HG02840 (cell line): ENCODE data around the gene ARL13B.
"Not testable (repeated sequence)": the region's sequence is repeated elsewhere in the genome, so short reads cannot be mapped to it uniquely, and the experiment has no call there.

Experiments used
- ATAC-seq: cut with Tn5 transposase; IDR thresholded peaks from one replicate; pipeline ENCODE4 v1.9.1; 2021; ENCODE audit warnings: mild to moderate bottlenecking, moderate library complexity, moderate number of reproducible peaks; ENCODE audit not compliant: unreplicated experiment, low FRiP score

Gene ARL13B

GRCh38 chr3:93979850-93980676 is at the start of gene ARL13B:
Gene ARL13B, plus strand, starts transcription at chr3:93980155. Its CDS starts 269 bp downstream, at chr3:93980424.
- peak; percentile 100 for ATAC-seq

GRCh38 chr3:93931597-93932229 is 48.2 kb upstream of the ARL13B start:
- no peak for ATAC-seq

GRCh38 chr3:93934366-93935046 is 45.4 kb upstream of the ARL13B start:
- no peak for ATAC-seq

- no peak for ATAC-seq
Measured at GRCh38 chr3:93936549-93936948, 43.4 kb upstream of the ARL13B start.

GRCh38 chr3:93937485-93937884 is 42.5 kb upstream of the ARL13B start:
- ATAC-seq = not testable (repeated sequence)

- ATAC-seq = not testable (repeated sequence)
Measured at GRCh38 chr3:93949958-93950357, 30.0 kb upstream of the ARL13B start.

- ATAC-seq = no peak
Measured at GRCh38 chr3:93961026-93961425, 18.9 kb upstream of the ARL13B start.

- ATAC-seq = no peak
Measured at GRCh38 chr3:93961489-93961888, 18.5 kb upstream of the ARL13B start.

- no peak for ATAC-seq
Measured at GRCh38 chr3:93962798-93963197, 17.2 kb upstream of the ARL13B start.

GRCh38 chr3:93965106-93965505 is 14.8 kb upstream of the ARL13B start:
- ATAC-seq = not testable (repeated sequence)

GRCh38 chr3:93969443-93969842 is 10.5 kb upstream of the ARL13B start:
- no peak for ATAC-seq

GRCh38 chr3:93969997-93970396 is 10.0 kb upstream of the ARL13B start:
- ATAC-seq = no peak

- peak; percentile 79 for ATAC-seq
Measured at GRCh38 chr3:93973131-93974126, 6.5 kb upstream of the ARL13B start, which contains the start of gene PROS1. Gene PROS1, minus strand, starts transcription at chr3:93973896. Its CDS starts 147 bp downstream, at chr3:93973749.

- ATAC-seq = no peak
Measured at GRCh38 chr3:93981649-93982048, 1.7 kb downstream of the ARL13B start.

- no peak for ATAC-seq
Measured at GRCh38 chr3:93983408-93983807, 3.5 kb downstream of the ARL13B start.

- ATAC-seq = no peak
Measured at GRCh38 chr3:93984618-93985017, 4.7 kb downstream of the ARL13B start.

GRCh38 chr3:93988283-93988682 is 8.3 kb downstream of the ARL13B start:
- ATAC-seq = no peak

- ATAC-seq = no peak
Measured at GRCh38 chr3:93988764-93989163, 8.8 kb downstream of the ARL13B start.

- no peak for ATAC-seq
Measured at GRCh38 chr3:93989241-93989640, 9.3 kb downstream of the ARL13B start.

GRCh38 chr3:93991631-93992030 is 11.7 kb downstream of the ARL13B start:
- no peak for ATAC-seq
